Measurements from ENCODE around the gene RIC8A.

DNA sequence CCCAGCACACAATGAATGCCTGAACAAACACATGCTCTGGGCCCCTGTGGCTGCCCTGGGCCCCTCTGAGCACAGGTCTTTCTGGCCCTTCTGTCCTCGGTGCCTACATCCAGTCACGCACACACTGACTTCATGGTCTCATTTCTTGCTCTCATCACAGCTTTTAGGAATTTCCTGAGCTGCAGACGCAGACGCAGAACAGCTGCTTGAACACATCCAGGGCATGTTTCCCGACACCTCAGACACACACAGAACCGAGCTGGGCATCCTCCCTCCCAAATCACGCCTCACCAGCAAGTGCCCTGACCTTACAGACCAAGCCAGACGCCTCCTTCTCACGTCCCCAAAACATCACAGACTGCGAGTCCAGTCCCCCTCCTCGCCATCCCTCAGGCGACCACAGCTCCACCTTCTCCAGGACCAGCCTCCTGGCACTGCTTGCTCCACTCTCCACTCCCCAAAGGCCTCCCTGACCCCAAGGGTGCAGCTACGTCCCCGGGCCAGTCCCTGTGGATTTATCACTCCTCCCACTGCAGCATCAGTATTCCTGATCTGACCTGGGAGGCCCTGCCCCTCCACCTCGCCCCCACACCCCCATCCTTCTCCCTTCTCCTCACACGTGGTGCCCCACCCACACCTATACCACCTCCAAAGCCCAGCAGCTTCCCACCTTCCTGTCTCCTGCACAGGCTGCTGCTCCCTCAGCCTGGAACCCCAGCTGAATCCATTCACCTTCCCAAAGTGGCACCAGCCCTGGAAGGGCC lies 15.7 kb downstream of the RIC8A start:
- TF ChIP-seq, protein P1, sequence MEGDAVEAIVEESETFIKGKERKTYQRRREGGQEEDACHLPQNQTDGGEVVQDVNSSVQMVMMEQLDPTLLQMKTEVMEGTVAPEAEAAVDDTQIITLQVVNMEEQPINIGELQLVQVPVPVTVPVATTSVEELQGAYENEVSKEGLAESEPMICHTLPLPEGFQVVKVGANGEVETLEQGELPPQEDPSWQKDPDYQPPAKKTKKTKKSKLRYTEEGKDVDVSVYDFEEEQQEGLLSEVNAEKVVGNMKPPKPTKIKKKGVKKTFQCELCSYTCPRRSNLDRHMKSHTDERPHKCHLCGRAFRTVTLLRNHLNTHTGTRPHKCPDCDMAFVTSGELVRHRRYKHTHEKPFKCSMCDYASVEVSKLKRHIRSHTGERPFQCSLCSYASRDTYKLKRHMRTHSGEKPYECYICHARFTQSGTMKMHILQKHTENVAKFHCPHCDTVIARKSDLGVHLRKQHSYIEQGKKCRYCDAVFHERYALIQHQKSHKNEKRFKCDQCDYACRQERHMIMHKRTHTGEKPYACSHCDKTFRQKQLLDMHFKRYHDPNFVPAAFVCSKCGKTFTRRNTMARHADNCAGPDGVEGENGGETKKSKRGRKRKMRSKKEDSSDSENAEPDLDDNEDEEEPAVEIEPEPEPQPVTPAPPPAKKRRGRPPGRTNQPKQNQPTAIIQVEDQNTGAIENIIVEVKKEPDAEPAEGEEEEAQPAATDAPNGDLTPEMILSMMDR (IDR thresholded peaks at IDR 0.05; ENCODE audit: poor library complexity, severe bottlenecking), result no peak
- TF ChIP-seq EZH2 (IDR thresholded peaks at IDR 0.05; ENCODE audit: borderline replicate concordance, insufficient read depth, low read length, poor library complexity, severe bottlenecking), result no peak
